Measurements from ENCODE around the gene MOGAT2. TPM values are rescaled to one million over a fixed set of nuclear protein-coding genes. Genes with fewer than 3 reads are reported as not detected.

MOGAT2 gene
- total and polyA plus RNA-seq, 2 of the 13 experiments (the other 11 are each of a cell fraction or from before 2014, with no cell fraction given) = 27.2 to 27.8 TPM

GRCh38 chr11:75768112-75768908, 50.7 kb downstream of the MOGAT2 start, which contains the start of gene DGAT2 (continued):
- peak; percentile 60; the same call in 1 of the 2 replicates for TF ChIP-seq HMGXB3 (CRISPR knock-in tag; IDR thresholded peaks at IDR 0.05; ENCODE audit: borderline replicate concordance)
- peak; percentile 73; the same call in 1 of the 2 replicates for TF ChIP-seq PRMT3 (CRISPR knock-in tag; IDR thresholded peaks at IDR 0.05; ENCODE audit: borderline replicate concordance, low read depth)
- peak; percentile 16; the same call in 1 of the 2 replicates for TF ChIP-seq FOXO1 (CRISPR knock-in tag; IDR thresholded peaks at IDR 0.05)
- no peak for TF ChIP-seq RFX5 (IDR thresholded peaks at IDR 0.05; ENCODE audit: low read depth, low read length)
- TF ChIP-seq ZNF335 (CRISPR knock-in tag; IDR thresholded peaks at IDR 0.05) = no peak; the same call in 1 of the 2 replicates
- no peak for TF ChIP-seq RAD51 (IDR thresholded peaks at IDR 0.05; ENCODE audit: borderline replicate concordance)
- TF ChIP-seq TFDP2 (CRISPR knock-in tag; IDR thresholded peaks at IDR 0.05) = peak; percentile 92
- no peak for TF ChIP-seq ZNF550 (CRISPR knock-in tag; IDR thresholded peaks at IDR 0.05; ENCODE audit: borderline replicate concordance)
- TF ChIP-seq NFIB (CRISPR knock-in tag; IDR thresholded peaks at IDR 0.05; ENCODE audit: borderline replicate concordance) = no peak
- TF ChIP-seq GRHL1 (CRISPR knock-in tag; conservative IDR thresholded peaks at IDR 0.05) = no peak
- TF ChIP-seq ZMAT5 (CRISPR knock-in tag; IDR thresholded peaks at IDR 0.05; ENCODE audit: borderline replicate concordance, low read depth) = no peak
- TF ChIP-seq TBP (CRISPR knock-in tag; IDR thresholded peaks at IDR 0.05) = no peak
- peak; percentile 48; the same call in 1 of the 2 replicates for TF ChIP-seq NCOA2 (CRISPR knock-in tag; IDR thresholded peaks at IDR 0.05)
- TF ChIP-seq ZNF264 (CRISPR knock-in tag; IDR thresholded peaks at IDR 0.05) = peak; percentile 78
- TF ChIP-seq IKZF1 (IDR thresholded peaks at IDR 0.05) = no peak
- no peak for TF ChIP-seq CBX5 (CRISPR knock-in tag; IDR thresholded peaks at IDR 0.05; ENCODE audit: borderline replicate concordance)
- TF ChIP-seq ZNF276 (CRISPR knock-in tag; IDR thresholded peaks at IDR 0.05; ENCODE audit: low read depth) = peak; percentile 51; the same call in 1 of the 2 replicates
- TF ChIP-seq THAP8 (CRISPR knock-in tag; IDR thresholded peaks at IDR 0.05; ENCODE audit: borderline replicate concordance) = peak; percentile 64; the same call in 1 of the 2 replicates
- TF ChIP-seq POLR2A (IDR thresholded peaks at IDR 0.05; ENCODE audit: insufficient read depth in 1 of 2, low read depth in 2 of 2, low read length in 2 of 2) = peak; percentile 61 to 83
